ENCODE data around the gene SLC7A10.

Gene SLC7A10

DNA sequence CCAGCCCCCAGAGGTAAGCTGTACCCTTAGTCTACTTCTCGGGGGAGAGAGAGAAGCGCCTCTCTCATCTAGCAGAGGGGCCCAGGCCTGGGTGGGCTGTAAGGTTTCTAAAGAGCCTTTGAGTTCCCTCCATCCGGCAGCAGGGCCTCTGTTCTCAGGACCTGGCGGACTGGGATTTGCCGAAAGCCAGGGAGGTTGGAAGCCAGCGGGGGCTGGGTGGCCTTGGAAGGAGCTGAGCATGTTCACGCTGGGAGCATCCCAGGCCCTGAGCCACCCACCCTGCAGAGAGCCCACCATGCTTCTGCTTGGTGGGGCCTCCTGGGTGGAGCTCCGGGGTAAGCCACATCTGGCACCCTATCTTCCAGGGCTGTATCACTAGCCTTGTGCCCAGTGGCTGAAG is 7.8 kb downstream of the SLC7A10 start:
- TF ChIP-seq, protein P1, sequence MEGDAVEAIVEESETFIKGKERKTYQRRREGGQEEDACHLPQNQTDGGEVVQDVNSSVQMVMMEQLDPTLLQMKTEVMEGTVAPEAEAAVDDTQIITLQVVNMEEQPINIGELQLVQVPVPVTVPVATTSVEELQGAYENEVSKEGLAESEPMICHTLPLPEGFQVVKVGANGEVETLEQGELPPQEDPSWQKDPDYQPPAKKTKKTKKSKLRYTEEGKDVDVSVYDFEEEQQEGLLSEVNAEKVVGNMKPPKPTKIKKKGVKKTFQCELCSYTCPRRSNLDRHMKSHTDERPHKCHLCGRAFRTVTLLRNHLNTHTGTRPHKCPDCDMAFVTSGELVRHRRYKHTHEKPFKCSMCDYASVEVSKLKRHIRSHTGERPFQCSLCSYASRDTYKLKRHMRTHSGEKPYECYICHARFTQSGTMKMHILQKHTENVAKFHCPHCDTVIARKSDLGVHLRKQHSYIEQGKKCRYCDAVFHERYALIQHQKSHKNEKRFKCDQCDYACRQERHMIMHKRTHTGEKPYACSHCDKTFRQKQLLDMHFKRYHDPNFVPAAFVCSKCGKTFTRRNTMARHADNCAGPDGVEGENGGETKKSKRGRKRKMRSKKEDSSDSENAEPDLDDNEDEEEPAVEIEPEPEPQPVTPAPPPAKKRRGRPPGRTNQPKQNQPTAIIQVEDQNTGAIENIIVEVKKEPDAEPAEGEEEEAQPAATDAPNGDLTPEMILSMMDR (IDR thresholded peaks at IDR 0.05), result no peak

DNA sequence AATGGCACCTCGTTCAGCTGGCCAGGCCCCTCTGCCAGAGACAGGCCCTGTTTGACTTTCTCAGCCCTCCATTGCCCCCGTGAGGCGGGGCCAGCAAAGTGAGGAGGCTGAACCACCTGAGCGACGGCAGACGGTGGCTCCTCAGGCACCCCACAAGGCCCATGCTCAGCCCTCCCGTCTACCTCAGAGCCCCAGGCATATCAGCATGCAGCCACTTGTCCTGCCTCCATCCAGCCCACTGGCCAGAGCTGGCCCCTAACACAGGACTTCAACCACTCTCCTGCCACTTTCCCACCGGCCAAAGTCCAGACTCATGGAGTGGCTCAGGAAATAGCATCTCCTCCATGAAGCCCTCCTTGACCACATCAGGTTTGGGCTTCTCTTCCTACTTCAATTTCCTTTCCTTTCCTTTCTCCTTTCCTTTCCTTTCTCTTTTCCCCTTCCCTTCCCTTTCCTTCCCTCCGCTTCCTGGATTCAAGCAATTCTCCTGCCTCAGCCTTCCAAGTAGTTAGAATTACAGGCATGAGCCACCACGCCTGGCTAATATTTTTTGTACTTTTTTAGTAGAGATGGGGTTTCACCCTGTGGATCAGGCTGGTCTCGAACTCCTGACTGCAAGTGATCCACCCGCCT is 9.3 kb downstream of the SLC7A10 start:
- TF ChIP-seq, protein P1 (IDR thresholded peaks at IDR 0.05), result no peak

DNA sequence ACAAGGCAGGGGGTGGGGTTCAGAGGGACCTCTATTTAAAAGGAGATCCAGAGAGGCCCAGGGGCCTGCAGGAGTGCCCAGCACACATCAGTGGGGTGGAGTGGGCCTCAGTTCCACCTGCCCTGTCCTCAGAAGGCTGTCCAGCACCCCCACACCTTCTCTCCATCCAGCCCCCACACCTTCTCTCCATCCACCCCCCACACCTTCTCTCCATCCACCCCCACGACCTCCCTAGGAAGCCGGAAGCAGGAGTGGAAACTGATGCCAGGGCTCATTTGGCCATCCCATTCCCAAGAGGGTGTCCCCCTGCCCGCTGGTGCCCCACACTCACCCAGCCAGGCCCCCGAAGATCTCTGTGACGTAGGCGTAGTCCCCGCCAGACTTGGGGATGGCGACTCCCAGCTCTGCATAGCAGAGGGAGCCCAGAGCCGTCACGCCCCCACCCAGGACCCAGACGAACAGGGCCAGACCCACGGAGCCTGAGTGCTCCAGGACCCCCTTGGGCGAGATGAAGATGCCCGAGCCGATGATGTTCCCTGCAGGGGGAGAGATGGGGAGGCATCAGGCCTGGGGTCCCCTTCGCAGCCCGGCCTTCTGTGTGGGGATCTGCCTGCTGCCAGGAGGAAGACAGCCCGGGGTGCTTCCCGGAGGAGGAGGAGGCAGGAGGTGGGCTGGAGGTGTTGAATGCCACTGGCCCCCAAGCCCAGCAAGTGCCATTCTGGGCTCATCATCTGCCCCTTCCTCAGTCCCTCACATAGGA is 10.0 kb downstream of the SLC7A10 start:
- TF ChIP-seq, protein P1 (IDR thresholded peaks at IDR 0.05), result no peak

DNA sequence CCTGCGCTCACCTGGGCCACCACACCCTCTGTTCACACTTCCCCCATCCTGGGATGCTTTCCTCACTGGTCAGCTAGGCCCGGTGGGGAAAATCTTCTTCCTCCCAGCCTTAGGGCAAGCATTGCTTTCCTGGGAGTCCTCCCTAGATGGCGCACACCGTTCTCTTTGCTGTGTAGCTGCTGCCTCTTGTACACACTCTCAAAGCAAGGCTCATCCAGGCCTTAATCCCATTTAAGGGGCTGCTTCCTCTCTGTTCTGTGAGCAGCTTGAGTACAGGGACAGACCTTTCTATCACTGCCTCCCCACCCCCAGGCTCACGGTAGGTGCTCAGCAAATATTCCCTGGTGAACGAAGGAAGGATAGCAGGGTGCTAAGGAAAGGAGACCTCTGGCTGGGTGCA is 11.1 kb downstream of the SLC7A10 start:
- TF ChIP-seq, protein P1 (IDR thresholded peaks at IDR 0.05), result 0 out of 2 replicates have a peak, but pooled peaks have one; percentile 26

DNA sequence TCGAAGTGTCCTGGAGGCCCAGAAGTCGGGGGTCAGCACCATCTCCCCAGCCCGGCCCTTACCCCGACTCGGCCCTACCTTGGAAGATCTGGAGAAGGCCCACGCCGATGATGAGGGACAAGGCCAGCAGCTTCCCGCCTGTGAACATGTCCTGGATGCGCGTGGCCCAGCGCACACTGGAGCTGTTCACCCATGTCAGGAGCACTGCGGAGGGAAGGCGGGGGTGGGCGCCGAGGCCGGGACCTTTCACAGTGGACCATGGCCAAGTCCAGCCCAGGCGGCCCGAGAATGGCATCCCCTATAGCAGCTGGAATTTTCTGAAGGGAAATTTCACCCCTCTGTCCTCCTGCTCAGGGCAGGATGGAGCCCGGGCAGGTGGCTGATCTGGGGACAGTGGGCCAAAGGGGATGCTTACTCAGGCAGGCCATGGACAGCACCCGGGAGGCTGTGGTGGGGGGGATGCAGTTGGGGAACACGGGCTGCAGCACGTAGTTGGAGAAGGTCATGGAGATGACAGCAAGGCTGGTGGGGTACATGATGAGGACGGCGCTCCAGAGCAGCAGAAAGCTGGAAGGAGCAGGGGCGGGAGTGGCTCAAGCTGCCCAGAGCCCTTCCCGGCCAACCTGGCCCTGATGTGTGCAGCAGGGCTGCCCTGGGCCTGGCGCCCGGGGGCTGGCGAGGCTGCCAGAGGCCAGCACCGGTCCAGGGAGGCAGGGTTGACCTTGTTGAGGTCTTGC is 13.0 kb downstream of the SLC7A10 start:
- TF ChIP-seq, protein P1 (IDR thresholded peaks at IDR 0.05), result no peak

DNA sequence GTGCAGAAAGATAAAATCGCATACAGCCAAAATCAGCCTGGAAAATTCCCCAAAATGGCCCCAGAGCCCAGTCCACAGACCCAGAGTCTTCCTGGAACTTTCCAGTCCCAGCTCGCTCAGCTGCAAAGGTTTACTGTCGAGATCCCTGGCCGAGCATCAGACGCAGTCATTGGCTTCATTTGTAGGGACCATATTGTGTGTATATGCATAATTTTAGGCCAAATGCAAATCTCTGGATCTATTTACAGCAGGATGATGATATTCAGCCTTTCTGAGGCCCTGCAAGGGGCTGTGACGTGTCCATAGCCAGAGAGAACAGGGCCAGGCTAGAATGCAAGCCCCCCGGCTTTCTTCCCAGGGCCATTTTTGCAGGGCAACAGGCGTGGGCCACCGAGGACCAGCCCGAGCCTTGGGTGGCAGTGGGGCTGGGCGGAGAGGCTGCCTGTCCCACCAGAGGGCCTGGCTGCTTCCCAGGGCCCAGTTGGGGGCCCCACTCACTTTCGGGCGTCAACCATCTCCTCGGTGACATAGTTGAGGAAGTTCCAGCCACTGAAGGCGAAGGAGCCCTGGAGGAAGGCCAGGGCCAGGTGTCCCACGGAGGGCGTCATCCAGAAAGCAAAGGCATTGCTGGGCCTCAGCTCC is 13.7 kb downstream of the SLC7A10 start:
- TF ChIP-seq, protein P1 (IDR thresholded peaks at IDR 0.05), result no peak

DNA sequence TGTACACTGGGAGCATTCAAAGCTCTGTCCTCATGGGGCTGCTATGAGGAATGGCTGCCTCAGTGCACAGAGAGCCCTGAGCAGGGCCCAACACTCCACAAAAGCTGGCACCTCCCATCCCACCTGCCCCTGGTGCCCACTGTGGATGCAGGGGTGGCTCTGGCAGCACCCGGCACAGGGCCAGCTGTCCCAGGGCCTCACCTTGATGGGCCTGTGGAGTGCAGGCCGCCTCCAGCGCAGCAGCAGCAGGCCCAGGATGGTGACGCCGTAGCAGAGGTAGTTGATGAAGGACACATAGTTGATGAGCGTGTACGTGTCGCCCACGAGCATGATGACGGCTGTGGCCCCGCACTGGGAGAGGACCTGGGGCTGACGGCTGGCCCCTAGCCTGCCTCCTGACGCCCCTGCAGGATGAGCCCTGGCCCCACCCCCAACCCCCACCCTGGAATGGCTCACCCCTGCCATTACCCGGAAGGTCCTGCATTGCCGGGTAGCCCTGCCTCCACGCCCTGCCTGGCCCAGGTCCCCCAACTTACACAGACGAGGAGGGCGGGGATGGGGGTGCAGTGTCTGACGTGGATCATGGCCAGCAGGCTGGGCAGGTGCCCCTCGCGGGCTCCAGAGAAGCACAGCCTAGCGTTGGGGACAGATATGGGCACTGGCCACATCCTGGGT is 15.2 kb downstream of the SLC7A10 start:
- TF ChIP-seq, protein P1 (IDR thresholded peaks at IDR 0.05), result no peak
